GM08714 (cell line): ENCODE measurements around the gene FBXO24.

Experiments used
- H3K4me3 ChIP-seq: fragments of 200-500 bp; sonication (Bioruptor generic); 2 replicates; pipeline ENCODE4 v1.5.1; 2014; ENCODE audit warnings: mild to moderate bottlenecking, low read length, inconsistent platforms
- ZNF274 ChIP-seq: IDR thresholded peaks from 2 replicates; pipeline ENCODE4 v1.6.1; 2012; ENCODE audit warnings: mild to moderate bottlenecking, low read depth, low read length

FBXO24 gene

DNA sequence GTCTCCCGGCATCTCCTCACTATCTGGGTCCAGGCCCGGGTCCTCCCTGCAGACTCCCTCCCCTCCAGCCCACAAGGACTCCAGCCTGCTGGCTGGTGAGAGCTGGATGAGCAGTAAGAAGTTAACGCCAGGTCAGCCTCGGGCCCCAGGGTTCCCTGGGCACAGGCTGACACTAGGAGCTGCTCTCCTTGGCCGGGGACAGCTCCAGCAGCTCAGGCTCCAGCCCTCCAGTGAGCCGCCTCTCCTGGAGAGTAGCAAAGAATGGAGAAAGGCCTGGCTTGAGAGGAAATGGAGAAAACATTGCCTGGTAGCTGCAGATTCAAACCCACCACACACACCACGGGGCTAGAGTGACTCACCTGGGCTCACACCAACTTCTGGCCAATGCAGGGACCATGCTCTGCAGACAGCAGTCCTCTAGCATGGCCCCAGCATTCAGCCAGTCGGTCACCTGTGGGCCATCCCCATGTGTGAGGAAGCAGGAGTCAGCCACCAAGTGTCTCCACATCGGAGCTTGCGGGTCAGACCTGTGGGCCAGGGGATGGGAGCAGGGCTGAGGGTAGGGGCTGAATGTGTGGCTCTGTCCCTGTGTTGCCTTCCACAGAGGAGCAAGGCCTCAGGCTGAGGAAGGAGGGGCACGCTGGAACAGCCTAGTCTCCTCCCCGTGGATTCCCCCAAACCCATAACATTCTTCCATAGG lies 18.9 kb upstream of the FBXO24 start:
- TF ChIP-seq ZNF274: no peak
- H3K4me3 ChIP-seq: no peak overlapping the region

DNA sequence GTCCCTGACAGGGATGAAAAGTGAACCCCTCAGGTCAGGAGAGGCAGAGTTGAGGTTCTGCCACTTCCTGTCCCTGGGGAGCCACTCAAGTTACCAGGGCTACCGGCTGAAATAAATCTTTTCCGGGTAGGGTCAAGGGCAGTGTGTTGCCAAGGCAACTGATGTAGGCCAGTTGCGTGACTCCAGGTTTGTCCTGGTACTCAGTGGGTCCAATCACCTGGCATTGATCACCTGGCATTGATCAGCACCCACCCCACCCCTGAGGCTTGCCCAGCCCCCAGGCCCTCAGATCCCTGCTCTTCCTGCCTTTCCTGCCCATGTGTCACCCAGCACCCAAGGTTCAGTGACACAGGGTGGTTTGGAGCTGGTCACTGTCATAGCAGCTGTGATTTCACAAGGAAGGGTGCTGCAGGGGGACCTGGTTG lies 18.4 kb upstream of the FBXO24 start:
- H3K4me3 ChIP-seq: no peak overlapping the region
- no peak for TF ChIP-seq ZNF274

DNA sequence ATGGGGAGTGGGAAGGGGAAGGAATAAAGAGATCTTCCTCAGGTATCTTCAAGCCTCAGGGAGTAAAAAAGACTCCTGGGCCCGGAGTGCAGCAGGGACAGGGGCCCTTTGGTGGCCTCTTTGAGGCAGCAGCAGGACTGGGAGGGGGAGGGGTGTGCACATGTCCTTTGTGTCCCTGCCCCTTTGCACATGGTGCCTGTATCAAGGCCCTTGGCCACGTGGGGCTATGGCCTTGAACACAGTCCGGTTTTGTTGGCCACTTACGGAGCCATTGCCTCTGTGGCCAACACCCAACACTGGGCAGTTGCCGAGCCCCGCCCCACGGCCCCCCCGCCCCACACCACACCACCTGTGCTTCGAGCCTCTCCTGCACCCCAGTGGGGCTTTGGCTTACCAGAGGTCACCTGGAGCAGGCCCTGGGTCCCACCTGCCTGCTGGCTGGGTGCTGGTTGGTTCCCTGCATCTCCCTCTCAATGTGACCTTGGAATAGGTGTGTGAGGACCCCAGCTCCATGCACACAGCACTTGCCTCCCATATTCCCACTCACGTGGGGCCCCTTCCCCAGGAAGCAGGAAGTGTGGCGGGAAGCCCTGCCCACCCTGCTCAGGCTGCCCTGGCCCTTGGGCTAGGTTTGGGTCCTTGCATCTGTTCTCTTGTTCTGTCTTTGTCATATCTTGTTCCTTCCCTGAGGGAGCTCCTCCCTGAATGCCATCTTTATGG lies 17.8 kb upstream of the FBXO24 start:
- no peak overlapping the region for H3K4me3 ChIP-seq
- TF ChIP-seq ZNF274: no peak

DNA sequence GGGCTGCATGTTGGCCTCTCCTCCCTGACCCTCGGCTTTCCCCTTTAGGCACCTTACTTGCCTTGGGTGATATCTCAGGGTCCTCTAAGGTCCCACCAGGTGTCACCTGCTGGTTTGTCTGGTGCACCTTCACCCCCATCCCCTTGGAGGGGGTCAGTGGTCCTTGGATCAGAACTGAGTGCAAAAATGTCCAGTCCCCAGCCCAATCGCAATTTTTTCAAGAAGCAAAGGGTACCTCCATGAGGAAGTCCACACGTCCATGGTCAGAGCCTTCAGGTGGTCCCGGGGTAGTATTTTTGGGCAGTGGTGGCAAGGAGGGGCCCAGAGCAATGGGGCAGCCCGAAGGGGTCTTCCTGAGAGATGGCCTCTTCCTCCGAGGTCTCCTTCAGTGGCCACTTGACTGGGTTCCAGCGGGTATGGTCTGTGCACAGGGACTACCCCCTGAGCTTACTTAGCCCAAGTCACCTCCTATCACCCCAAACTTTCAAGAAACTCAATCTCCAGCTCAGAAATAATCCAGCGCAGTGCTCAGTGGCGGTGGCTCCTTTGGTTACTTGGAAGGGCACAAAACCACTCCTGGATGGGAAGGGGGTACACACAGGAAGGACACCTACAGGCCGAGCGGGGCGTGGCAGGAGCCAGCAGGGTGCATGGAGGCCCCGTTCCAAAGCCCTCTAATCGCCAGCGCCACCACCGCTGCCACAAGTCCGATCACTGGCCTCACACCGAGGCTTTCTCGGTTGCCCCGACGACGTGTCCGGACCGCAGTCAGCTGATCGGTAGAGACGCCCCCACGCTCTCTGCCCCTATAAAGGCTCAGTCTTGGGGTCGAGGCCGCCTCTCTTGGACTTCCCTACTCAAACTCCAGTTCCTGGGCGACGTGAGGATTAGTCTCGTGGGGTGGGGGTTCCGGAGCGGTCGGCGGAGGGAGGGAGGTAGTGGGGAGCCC lies 17.0 kb upstream of the FBXO24 start:
- H3K4me3 ChIP-seq: no peak overlapping the region
- no peak for TF ChIP-seq ZNF274

DNA sequence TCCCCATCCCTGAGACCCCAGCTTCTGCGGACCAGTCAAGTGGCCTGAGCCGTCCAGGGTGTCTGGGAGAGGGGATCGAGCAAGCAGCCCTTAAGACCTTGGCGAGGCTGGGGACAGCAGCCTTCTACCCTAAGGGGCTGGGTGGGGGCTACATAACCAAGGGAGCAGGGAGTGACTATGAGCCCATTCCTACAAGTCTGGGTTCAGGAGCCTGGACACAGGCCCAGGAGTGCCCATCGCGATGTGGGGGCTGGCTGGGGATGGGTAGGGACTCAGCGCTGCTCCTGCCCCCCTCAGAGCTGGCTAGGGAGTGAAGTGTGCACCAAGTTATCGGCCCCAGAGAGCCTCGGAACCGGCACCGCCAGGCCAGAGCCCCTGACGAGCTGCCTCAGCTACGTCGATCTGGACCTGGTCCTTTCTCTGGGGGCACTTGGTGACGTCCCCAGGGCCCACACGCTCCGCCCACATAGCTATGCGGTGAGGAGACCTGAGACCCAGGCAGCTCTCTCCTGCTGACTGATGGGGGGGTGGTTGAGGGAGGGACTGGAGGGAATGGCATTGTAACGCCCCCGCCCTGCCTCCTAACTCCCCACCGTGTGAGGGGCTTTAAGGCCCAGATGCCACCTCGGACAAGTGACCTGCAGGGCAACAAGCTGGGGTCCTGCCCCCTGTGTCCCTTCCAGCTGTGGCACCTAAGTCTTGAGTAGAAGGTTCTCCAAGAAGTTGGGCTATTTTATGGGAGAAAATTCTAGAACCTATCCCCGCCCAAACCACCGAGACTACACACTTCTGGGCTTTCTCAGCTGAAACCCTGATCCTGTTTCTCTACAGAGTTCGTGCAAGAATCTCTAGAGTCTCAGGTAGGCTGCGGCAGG lies 14.9 kb upstream of the FBXO24 start:
- H3K4me3 ChIP-seq: no peak overlapping the region
- no peak for TF ChIP-seq ZNF274

DNA sequence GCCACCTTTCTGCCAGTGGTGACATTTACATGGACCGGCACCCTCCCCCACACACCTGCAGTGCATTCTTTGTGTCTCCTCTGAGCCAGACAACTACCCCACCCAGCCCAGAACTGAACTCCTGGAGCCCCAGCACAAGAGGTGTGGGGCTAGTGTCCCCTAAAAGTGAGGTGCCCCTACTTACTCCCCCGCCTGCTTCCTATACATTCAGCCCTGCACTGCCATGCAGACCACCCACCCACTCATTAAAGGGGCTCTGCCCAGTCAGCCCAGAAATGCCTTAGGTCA lies 14.4 kb upstream of the FBXO24 start:
- no peak for TF ChIP-seq ZNF274
- no peak overlapping the region for H3K4me3 ChIP-seq

DNA sequence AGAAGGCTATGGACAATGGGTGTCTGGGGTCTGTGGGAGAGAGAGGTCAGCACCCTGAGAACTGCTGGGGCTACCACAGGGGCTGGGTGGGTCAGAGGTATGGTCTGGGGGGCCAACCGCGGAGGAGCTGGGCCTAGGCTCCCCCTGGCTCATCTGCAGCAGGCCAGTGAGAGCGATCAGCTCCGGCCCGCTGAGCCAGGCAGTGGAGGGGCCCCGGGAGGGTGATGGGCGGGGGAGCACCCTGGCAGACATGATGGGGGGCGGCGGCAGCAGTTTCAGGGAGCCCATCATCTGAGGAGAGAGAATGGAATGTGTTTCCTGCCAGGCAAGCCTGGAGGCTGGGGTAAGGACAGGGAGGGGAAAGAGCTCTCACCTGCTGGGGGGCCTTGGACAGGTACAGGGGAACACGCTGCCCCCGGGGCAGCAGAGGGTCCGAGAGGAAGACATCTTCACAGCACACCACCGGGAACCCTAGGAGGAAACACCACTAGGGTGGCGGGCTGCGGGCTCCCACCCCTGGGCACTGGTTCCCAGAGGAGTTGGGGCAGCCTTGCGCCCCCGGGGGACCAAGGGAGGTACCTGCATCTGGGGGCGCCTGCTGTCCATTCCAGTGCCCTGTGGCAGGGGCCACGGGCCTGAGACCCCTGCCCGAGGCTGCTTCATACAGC lies 13.7 kb upstream of the FBXO24 start:
- TF ChIP-seq ZNF274: no peak
- no peak overlapping the region for H3K4me3 ChIP-seq

DNA sequence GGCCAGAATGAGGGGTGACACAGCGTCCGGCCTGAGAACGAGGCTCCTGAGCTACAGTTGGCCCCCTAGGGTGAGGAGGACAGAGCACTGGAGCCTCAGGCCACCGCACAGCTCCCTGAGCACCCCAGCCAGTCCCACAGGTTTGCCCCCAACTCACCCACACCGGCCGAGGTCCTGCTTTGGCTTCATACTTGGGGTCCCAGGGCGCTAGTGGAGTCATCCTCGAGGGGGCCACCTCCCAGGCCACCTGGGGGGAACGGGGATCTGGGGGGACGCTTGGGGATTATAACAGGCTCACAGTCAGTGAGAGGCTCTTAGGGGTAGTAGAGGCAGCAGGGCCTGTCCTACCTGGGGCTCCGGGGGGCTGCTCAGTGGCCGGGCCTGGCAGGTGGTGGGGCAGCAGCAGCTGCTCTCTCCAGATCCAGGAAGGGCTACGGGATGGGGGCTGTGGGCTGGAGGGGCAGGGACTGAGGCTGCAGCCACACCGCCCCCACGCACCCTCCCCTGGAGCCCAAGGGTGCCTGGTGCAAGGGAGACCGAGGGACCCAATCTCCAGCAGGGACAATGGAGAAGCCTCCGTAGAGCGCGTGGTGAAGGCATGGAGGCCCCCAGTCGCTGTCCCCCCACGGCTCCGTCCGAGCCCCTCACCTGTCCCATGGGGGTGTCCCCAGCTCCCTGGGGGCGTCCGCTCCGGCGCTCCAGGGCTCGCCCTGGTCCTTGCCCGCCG lies 13.0 kb upstream of the FBXO24 start:
- H3K4me3 ChIP-seq: no peak overlapping the region
- no peak for TF ChIP-seq ZNF274

DNA sequence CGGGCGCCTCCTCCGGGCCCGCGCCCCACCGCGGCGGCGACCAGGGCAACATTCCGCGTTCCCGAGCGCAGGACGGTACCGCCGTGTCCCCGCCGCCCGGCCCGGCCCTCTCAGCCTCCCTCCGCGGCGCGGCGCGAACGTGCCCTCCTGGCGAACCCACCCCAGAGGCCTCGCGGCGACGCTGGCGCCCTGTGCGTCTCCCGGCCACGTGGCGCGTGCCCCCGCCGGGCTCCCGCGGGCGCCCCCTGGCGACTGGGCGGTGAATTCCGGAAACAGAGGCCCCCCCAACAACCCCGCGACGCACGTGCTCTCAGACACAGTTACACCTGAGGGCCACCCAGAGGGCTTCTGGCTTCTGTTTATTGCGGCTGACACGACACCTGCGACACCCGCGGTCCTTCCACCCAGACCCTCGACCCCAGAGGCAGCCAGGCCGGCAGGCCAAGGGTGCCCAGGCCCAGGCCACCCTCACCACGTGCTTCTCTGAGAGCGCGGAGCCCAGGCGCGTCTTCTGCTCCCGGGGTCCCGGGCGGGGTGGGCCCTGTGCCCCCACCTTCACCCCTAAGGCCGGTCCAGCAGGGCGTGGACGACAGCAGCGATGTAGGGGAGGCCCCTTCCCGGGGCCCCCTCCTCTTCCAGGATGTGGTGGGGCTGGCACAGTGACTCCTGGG lies 12.3 kb upstream of the FBXO24 start, which contains the start of gene SAP25:
Gene SAP25 (minus strand): TSS at position 210 of the 671 bp plus-strand sequence. CDS start 158 bp downstream, at position 52.
- H3K4me3 ChIP-seq: no peak within 1 kb of the TSS
- no peak for TF ChIP-seq ZNF274

DNA sequence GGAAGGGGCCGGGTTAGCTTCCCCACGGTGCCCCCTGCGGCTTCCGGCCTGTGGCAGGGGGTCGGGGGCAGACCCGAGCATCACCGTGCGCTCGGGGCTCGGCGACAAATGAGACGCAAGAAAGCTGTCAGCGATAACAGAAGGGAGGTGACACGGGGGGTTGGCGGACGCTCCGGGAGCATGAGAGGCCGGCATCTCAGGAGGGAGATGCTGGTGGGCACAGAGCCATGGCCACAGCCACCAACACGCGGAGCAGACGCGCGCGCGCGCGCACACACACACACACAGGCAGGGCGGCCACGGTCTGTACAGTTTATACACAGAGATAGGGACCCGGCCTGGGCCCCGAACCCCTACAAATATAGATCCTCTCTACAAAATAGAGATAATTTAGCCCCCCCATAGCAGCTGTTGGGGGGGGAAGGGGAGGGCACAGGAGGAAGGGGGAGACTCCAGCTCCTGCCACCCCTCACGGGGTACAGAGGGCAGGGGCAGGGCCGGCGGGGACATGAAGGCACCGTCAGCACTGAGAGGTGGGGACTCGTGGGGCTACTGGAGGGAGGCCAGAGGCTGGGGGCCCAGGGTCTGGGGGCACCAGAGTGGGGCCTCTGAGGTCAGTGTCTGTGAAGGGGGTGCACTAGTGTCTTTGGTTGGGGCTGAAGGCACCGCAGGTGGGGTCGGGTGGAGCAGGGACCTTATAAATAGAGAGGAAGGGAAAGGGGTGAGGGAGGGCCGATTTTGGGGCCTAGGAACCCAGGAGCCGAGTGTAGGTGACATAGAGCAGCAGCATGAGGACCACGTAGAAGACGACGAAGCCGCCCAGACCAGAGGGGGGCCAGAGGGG lies 11.5 kb upstream of the FBXO24 start:
- no peak overlapping the region for H3K4me3 ChIP-seq
- TF ChIP-seq ZNF274: no peak

DNA sequence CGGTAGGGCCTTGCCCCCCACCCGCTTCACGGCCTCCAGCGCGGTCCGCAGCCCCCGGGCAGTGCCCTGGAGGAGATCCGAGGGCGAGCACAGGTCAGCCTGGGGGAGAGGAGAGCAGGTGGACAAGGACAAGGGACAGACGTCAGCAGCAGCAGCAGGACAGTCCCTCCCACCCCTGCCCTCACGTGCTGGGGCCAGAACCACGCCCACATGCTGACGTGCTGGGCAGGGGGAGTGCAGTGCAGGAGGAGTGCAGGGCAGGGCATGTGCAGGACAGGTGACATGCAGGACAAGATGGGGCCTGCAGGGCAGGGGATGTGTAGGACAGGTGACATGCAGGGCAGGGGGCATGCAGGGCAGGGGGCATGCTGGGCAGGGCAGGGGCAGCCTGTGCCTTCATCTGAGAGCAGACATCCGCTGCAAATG lies 10.9 kb upstream of the FBXO24 start:
- TF ChIP-seq ZNF274: no peak
- no peak overlapping the region for H3K4me3 ChIP-seq
